Measurements from ENCODE around the gene STKLD1.

Gene STKLD1

GRCh38 chr9:133346021-133346785 is 30.0 kb upstream of the STKLD1 start:
- DNase-seq = no peak

GRCh38 chr9:133347515-133347984 is 28.6 kb upstream of the STKLD1 start:
- peak; percentile 69 for DNase-seq

GRCh38 chr9:133347985-133348717 is 28.0 kb upstream of the STKLD1 start, which contains the start of the genes MED22 and RPL7A:
TSS of gene MED22 (minus strand) at chr9:133348131. CDS start at chr9:133346662, 1,469 bp downstream.
TSS of gene RPL7A (plus strand) at chr9:133348218. CDS start at chr9:133348244, 26 bp downstream.
- peak; percentile 99 for DNase-seq

- DNase-seq = no peak
These were observed 27.2 kb upstream of the STKLD1 start for GRCh38 chr9:133348718-133349573.

- no peak for DNase-seq
These were observed 26.1 kb upstream of the STKLD1 start for GRCh38 chr9:133349965-133350616.

GRCh38 chr9:133351526-133351907 is 24.6 kb upstream of the STKLD1 start:
- DNase-seq = no peak

GRCh38 chr9:133351908-133352634 is 24.1 kb upstream of the STKLD1 start:
- peak; percentile 45 for DNase-seq

- DNase-seq = no peak
These were observed 23.4 kb upstream of the STKLD1 start for GRCh38 chr9:133352635-133353340.

GRCh38 chr9:133353548-133353947 is 22.6 kb upstream of the STKLD1 start:
- DNase-seq = no peak

GRCh38 chr9:133354766-133355165 is 21.4 kb upstream of the STKLD1 start:
- no peak for DNase-seq

GRCh38 chr9:133355881-133356357 is 20.2 kb upstream of the STKLD1 start:
- DNase-seq = peak; percentile 67

- DNase-seq = peak; percentile 83
These were observed 19.6 kb upstream of the STKLD1 start, which contains the start of the genes SURF1 and SURF2 for GRCh38 chr9:133356391-133357091. TSS of gene SURF1 (minus strand) at chr9:133356487. CDS start at chr9:133356453, 34 bp downstream. TSS of gene SURF2 (plus strand) at chr9:133356550. CDS start at chr9:133356593, 43 bp downstream.

- no peak for DNase-seq
These were observed 18.5 kb upstream of the STKLD1 start for GRCh38 chr9:133357656-133358055.

- DNase-seq = peak; percentile 72
These were observed 16.6 kb upstream of the STKLD1 start for GRCh38 chr9:133359399-133360175.

GRCh38 chr9:133360400-133361393 is 15.5 kb upstream of the STKLD1 start:
- no peak for DNase-seq

GRCh38 chr9:133361507-133362092 is 14.6 kb upstream of the STKLD1 start:
- no peak for DNase-seq

GRCh38 chr9:133362359-133363044 is 13.7 kb upstream of the STKLD1 start:
- no peak for DNase-seq
